Epithelial cell of esophagus (primary cell): ENCODE results near the gene ICAM4.
A peak's percentile ranks its signal among the peaks of the same experiment; 100 is the strongest.
"Not testable (repeated sequence)": the region's sequence is repeated elsewhere in the genome, so short reads cannot be mapped to it uniquely, and the experiment has no call there.

Source experiments
- DNase-seq: peaks from one replicate; pipeline ENCODE4 v3.0.0; 2010; ENCODE audit warnings: low read depth
- H3K4me3 ChIP-seq: 2 replicates; pipeline ENCODE4 v1.5.1; 2011; ENCODE audit warnings: mild to moderate bottlenecking, low read length, control low read depth
- TF ChIP-seq, protein P1 (sequence below): IDR thresholded peaks from 2 replicates; pipeline ENCODE4 v1.5.1; 2011; ENCODE audit warnings: low read depth, mild to moderate bottlenecking, low read length, control low read depth, inconsistent platforms; ENCODE audit not compliant: insufficient read depth; ENCODE audit errors: missing control alignments

The ICAM4 gene

DNA sequence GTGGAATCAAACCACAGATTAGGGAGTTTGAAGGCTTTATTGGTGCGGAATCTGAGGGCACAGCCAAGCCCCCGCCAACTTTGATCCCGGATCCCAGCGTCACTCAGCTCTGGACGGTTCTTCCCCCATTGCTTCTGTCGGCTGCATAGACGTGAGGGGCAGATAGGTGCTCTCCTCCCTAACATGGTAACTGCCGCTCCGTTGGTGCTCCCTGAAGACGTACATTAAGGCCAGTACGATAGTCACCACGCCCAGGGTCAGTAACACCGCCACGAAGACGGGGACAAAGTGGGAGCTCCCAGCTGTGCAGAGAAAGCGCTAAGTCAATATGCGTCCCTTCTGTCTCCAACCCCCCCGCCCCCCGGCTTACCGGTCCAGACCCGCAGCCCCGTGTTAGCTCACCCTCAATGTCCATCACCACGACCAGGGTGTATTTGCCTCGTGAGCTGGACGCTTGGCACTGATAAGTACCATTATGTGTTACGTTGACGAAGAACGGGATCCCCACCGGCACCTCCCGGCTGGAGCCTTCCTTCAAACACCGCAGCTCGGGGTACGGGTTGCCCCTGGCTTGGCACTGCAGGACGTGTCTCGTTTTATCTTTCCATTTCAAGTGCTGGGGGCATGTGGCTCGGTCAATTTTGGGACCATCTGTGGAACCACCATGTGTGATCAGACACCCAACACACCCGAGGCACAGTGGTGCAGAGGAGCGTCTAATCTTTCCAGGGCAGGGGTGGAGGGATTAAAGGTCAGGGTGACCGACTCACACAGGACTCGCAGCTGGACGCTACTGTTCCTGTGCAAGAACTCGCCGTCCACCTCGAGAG, 47.2 kb downstream of the ICAM4 start:
- no peak for DNase-seq
- H3K4me3 ChIP-seq, result peak overlapping the region; percentile 61
- TF ChIP-seq, protein P1, sequence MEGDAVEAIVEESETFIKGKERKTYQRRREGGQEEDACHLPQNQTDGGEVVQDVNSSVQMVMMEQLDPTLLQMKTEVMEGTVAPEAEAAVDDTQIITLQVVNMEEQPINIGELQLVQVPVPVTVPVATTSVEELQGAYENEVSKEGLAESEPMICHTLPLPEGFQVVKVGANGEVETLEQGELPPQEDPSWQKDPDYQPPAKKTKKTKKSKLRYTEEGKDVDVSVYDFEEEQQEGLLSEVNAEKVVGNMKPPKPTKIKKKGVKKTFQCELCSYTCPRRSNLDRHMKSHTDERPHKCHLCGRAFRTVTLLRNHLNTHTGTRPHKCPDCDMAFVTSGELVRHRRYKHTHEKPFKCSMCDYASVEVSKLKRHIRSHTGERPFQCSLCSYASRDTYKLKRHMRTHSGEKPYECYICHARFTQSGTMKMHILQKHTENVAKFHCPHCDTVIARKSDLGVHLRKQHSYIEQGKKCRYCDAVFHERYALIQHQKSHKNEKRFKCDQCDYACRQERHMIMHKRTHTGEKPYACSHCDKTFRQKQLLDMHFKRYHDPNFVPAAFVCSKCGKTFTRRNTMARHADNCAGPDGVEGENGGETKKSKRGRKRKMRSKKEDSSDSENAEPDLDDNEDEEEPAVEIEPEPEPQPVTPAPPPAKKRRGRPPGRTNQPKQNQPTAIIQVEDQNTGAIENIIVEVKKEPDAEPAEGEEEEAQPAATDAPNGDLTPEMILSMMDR, result no peak

GRCh38 chr19:10334588-10335351, 48.0 kb downstream of the ICAM4 start:
- peak; percentile 95 for DNase-seq
- peak overlapping the region; percentile 61 for H3K4me3 ChIP-seq

DNA sequence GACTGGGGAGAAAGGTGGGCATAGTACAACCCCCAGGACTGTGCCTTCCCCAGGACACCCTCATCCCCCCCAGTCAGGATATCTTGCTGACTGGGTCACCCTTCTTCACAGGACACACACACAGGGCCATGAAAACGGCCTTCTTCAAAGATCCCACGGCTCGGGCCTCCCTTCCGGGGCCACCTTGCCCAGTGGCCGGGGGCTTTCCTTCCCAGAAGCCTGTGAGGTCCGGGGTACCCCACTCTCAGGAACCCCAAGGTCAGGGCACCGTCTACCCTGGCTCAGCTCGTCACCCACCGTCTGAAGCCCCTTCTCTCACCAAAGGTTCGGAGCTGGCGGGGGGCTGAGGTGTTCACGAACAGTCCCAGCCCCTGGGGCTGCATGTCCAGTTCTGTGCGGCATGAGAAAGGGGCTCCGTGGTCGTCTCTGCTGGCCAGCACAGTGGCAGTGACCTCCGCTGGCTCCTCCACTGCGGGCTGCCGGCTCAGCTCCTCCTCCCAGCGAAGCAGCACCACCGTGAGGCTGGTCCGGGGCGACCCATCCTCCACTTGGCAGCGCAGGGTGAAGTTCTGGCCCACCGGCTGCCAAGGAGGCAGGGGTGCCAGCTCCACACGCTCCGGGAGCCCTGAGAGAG, 48.7 kb downstream of the ICAM4 start:
- DNase-seq, result no peak
- no peak overlapping the region for H3K4me3 ChIP-seq
- TF ChIP-seq, protein P1, result no peak

More at GRCh38 chr19:10334588-10335351, 48.0 kb downstream of the ICAM4 start:
- TF ChIP-seq, protein P1, result no peak

DNA sequence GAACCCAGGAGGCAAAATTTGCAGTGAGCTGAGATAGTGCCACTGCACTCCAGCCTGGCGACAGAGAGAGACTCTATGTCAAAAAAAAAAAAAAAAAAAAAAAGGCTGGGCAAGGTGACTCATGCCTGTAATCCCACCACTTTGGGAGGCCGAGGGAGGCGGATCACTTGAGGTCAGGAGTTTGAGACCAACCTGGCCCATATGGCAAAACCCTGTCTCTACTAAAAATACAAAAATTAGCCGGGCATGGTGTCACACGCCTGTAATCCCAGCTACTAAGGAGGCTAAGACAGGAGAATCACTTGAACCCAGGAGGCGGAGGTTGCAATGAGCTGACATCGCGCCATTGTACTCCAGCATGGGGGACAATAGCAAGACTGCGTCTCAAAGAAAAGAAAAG, 50.0 kb downstream of the ICAM4 start:
- DNase-seq, result not testable (repeated sequence)

More for the DNA sequence above, 50.0 kb downstream of the ICAM4 start:
- H3K4me3 ChIP-seq, result not testable (repeated sequence)
